Measurements from ENCODE around the gene ALDH1A3.

The ALDH1A3 gene

GRCh38 chr15:100890850-100891249, 11.2 kb downstream of the ALDH1A3 start:
- H3K4me3 ChIP-seq (ENCODE audit: low read depth, low read length): no peak overlapping the region
- DNase-seq (ENCODE audit: low read depth): no peak
- TF ChIP-seq POLR2A (IDR thresholded peaks at IDR 0.05; ENCODE audit: extremely low read depth, insufficient read length) (no peak), MYC (IDR thresholded peaks at IDR 0.05; ENCODE audit: low read depth, low read length) (no peak)
- TF ChIP-seq, protein P1, sequence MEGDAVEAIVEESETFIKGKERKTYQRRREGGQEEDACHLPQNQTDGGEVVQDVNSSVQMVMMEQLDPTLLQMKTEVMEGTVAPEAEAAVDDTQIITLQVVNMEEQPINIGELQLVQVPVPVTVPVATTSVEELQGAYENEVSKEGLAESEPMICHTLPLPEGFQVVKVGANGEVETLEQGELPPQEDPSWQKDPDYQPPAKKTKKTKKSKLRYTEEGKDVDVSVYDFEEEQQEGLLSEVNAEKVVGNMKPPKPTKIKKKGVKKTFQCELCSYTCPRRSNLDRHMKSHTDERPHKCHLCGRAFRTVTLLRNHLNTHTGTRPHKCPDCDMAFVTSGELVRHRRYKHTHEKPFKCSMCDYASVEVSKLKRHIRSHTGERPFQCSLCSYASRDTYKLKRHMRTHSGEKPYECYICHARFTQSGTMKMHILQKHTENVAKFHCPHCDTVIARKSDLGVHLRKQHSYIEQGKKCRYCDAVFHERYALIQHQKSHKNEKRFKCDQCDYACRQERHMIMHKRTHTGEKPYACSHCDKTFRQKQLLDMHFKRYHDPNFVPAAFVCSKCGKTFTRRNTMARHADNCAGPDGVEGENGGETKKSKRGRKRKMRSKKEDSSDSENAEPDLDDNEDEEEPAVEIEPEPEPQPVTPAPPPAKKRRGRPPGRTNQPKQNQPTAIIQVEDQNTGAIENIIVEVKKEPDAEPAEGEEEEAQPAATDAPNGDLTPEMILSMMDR (IDR thresholded peaks at IDR 0.05; ENCODE audit: low read depth, low read length): no peak
- TF ChIP-seq, protein P2, sequence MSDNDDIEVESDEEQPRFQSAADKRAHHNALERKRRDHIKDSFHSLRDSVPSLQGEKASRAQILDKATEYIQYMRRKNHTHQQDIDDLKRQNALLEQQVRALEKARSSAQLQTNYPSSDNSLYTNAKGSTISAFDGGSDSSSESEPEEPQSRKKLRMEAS (IDR thresholded peaks at IDR 0.05; ENCODE audit: low read depth, low read length): no peak

GRCh38 chr15:100891307-100892012, 11.8 kb downstream of the ALDH1A3 start:
- no peak for TF ChIP-seq MYC (IDR thresholded peaks at IDR 0.05; ENCODE audit: low read depth, low read length)
- no peak for TF ChIP-seq POLR2A (IDR thresholded peaks at IDR 0.05; ENCODE audit: extremely low read depth, insufficient read length)
- TF ChIP-seq, protein P2 (IDR thresholded peaks at IDR 0.05; ENCODE audit: low read depth, low read length): no peak
- TF ChIP-seq, protein P1 (IDR thresholded peaks at IDR 0.05; ENCODE audit: low read depth, low read length): no peak
- no peak for DNase-seq (ENCODE audit: low read depth)

GRCh38 chr15:100892013-100892355, 12.4 kb downstream of the ALDH1A3 start:
- no peak for DNase-seq (ENCODE audit: low read depth)
- TF ChIP-seq, protein P1 (IDR thresholded peaks at IDR 0.05; ENCODE audit: low read depth, low read length): no peak
- TF ChIP-seq, protein P2 (IDR thresholded peaks at IDR 0.05; ENCODE audit: low read depth, low read length): no peak
- TF ChIP-seq MYC (IDR thresholded peaks at IDR 0.05; ENCODE audit: low read depth, low read length): no peak
- TF ChIP-seq POLR2A (IDR thresholded peaks at IDR 0.05; ENCODE audit: extremely low read depth, insufficient read length): no peak
- no peak overlapping the region for H3K4me3 ChIP-seq (ENCODE audit: low read depth, low read length)

More at GRCh38 chr15:100891307-100892012, 11.8 kb downstream of the ALDH1A3 start:
- no peak overlapping the region for H3K4me3 ChIP-seq (ENCODE audit: low read depth, low read length)

DNA sequence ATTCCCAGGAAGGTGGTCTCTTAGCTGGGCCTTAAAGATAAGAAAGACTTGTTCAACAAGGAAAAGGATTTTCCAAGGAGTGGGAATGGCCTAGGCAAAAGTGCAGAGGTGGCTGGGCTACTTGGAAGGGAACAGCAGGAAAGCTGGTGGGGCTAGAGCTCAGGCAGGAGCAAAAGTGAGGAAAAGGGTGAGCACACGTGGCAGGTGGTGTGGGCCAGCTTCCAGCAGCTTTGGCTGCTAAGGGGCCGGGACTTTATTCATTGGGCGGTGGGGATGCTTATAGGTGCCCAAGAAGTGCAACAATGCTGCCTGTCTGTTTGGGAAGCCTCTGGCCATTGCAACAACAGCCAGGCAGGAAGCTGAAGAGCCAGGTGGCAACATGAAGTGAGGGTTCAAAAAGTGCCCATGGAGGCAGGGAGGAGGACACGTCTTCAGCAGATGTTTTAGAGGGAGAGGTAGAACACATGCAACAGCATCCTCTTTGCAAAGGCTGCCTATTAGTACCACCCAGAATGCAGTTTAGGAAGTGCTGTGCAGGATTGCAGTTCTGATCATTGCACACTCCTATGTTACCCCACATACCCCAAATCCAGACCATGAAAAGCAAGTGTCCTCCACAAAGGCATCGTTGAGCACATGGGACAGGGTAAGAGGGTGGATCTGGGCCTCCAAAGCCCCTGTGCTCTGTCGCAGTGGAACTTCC, 13.8 kb downstream of the ALDH1A3 start:
- TF ChIP-seq, protein P1 (IDR thresholded peaks at IDR 0.05; ENCODE audit: low read depth, low read length): no peak
- TF ChIP-seq MYC (IDR thresholded peaks at IDR 0.05; ENCODE audit: low read depth, low read length) (no peak), POLR2A (IDR thresholded peaks at IDR 0.05; ENCODE audit: extremely low read depth, insufficient read length) (no peak)
- TF ChIP-seq, protein P2 (IDR thresholded peaks at IDR 0.05; ENCODE audit: low read depth, low read length): no peak
- no peak overlapping the region for H3K4me3 ChIP-seq (ENCODE audit: low read depth, low read length)
- no peak for DNase-seq (ENCODE audit: low read depth)

GRCh38 chr15:100893964-100894295, 14.3 kb downstream of the ALDH1A3 start:
- H3K4me3 ChIP-seq (ENCODE audit: low read depth, low read length): no peak overlapping the region
- TF ChIP-seq POLR2A (IDR thresholded peaks at IDR 0.05; ENCODE audit: extremely low read depth, insufficient read length): no peak
- TF ChIP-seq, protein P2 (IDR thresholded peaks at IDR 0.05; ENCODE audit: low read depth, low read length): no peak
- TF ChIP-seq, protein P1 (IDR thresholded peaks at IDR 0.05; ENCODE audit: low read depth, low read length): no peak
- TF ChIP-seq MYC (IDR thresholded peaks at IDR 0.05; ENCODE audit: low read depth, low read length): no peak
- no peak for DNase-seq (ENCODE audit: low read depth)
